ENCODE data around the gene TCP11.

TCP11 gene

DNA sequence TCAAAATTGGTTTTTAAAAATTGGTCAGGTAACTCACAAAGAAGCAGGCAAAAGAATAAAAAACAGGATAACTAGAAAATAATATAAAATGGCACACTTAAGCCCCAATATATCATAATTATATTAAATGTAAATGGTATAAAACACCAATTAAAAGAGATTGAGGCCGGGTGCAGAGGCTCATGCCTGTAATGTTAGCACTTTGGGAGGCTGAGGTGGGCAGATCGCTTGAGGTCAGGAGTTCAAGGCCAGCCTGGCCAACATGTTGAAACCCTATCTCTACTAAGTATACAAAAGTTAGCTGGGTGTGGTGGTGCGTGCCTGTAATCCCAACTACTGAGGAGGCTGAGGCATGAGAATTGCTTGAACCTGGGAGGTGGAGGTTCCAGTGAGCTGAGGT is 36.1 kb downstream of the TCP11 start:
- TF ChIP-seq, protein P1, sequence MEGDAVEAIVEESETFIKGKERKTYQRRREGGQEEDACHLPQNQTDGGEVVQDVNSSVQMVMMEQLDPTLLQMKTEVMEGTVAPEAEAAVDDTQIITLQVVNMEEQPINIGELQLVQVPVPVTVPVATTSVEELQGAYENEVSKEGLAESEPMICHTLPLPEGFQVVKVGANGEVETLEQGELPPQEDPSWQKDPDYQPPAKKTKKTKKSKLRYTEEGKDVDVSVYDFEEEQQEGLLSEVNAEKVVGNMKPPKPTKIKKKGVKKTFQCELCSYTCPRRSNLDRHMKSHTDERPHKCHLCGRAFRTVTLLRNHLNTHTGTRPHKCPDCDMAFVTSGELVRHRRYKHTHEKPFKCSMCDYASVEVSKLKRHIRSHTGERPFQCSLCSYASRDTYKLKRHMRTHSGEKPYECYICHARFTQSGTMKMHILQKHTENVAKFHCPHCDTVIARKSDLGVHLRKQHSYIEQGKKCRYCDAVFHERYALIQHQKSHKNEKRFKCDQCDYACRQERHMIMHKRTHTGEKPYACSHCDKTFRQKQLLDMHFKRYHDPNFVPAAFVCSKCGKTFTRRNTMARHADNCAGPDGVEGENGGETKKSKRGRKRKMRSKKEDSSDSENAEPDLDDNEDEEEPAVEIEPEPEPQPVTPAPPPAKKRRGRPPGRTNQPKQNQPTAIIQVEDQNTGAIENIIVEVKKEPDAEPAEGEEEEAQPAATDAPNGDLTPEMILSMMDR (conservative IDR thresholded peaks at IDR 0.05) = no peak
- no peak overlapping the region for H3K27ac ChIP-seq

DNA sequence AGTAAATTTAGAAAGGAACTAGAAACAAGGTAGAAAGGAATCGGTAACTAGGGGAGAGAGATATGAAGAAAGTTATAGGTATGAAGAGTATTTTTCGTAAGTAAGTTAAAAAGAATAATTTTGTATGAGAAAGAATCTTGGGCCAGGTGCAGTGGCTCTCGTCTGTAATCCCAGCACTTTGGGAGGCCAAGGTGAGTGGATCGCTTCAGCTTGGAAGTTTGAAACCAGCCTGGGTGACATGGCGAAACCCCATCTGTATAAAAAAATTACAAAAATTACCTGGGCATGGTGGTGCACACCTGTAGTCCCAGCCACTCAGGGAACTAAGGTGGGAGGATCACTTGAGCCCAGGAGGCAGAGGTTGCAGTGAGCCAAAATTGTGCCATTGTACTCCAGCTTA is 42.0 kb downstream of the TCP11 start:
- TF ChIP-seq, protein P1 (conservative IDR thresholded peaks at IDR 0.05) = no peak
- H3K27ac ChIP-seq = no peak overlapping the region

DNA sequence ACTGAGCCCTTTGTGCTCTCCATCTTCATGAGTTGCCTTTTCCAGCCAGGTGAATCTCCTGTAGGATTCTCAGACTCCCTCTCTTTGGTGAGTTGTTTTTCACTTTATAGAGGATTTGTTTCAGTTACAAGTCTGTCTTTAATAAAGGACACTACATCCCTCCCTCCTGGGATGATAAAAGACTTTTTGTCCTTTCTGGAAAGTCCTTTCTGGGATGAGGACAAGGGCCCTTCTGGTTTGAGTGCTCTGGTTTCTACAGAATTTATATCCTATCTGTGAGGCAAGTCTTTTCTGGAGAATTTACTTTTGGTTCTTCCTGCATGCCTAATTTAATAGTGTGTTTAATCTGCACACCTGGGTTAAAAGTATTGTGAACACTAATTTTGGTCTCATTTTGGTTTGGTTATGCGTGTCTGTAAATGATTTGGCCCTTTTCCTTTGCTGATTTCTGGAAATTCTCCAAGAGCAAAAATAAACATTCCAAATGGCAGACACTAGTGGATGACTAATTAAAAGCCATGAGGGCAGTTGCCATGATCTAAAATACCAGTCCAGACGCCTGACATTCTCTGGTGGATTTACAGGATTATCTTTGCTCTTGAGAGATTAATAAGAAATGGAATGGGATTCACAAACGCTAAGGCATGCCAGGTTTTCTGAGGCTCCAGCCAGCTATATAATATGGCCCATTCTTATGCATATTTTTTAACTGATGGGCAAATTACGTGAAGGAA is 44.8 kb downstream of the TCP11 start:
- H3K27ac ChIP-seq = peak overlapping the region; percentile 65
- TF ChIP-seq, protein P1 (conservative IDR thresholded peaks at IDR 0.05) = no peak

DNA sequence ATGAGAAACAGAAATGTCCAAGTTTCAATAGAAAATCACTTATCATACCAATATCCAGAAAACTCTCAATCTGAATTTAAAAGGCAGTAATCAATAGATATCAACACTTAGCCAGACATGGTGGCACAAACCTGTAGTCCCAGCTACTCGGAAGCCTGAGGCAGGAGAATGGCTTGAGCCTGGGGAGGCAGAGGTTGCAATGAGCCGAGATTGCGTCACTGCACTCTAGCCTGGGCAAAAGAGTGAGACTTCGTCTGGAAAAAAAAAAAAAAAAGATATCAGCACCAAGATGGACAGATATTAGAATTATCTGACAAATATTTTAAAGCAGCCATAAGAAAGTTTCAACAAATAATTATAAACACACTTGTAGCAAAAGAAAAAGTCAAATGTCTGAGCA is 47.0 kb downstream of the TCP11 start:
- TF ChIP-seq, protein P1 (conservative IDR thresholded peaks at IDR 0.05) = no peak
- no peak overlapping the region for H3K27ac ChIP-seq

DNA sequence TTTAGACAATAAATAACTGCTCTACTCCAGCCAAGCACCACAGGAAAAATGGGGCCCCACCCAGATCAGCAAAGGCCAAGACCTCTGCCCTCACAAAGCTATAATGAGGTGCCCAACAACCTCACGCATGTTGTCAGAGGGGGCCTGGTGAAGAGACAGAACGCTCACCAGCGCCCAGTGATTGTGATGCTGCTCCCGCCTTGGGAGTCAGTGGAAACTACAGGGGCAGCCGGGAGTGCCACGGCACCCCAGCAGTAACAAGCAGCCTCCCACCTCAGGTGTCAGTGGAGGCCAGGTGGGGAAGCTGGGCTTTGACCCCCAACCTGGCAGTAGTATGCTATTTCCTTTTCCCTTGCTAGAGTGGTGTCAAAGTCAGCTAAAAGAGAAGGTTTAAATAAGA is 47.4 kb downstream of the TCP11 start:
- peak overlapping the region; percentile 18; the same call in 1 of the 2 replicates for H3K27ac ChIP-seq
- TF ChIP-seq, protein P1 (conservative IDR thresholded peaks at IDR 0.05) = no peak

DNA sequence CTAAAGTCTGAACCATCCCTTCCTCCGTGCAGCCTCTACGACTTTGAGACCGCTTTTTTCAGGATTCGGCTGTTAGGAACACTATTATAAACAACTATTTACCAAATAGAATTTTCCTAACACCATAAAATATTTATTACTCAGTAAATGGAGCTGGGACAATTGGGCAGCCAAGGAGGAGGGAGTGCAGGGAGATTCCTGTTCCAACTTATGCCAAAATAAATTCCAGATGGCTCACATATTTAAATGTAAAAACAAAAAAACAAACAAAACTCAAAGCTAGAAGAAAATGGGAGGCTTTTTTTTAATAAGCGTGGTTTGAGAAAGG is 48.1 kb downstream of the TCP11 start:
- H3K27ac ChIP-seq = peak overlapping the region; percentile 18; the same call in 1 of the 2 replicates

DNA sequence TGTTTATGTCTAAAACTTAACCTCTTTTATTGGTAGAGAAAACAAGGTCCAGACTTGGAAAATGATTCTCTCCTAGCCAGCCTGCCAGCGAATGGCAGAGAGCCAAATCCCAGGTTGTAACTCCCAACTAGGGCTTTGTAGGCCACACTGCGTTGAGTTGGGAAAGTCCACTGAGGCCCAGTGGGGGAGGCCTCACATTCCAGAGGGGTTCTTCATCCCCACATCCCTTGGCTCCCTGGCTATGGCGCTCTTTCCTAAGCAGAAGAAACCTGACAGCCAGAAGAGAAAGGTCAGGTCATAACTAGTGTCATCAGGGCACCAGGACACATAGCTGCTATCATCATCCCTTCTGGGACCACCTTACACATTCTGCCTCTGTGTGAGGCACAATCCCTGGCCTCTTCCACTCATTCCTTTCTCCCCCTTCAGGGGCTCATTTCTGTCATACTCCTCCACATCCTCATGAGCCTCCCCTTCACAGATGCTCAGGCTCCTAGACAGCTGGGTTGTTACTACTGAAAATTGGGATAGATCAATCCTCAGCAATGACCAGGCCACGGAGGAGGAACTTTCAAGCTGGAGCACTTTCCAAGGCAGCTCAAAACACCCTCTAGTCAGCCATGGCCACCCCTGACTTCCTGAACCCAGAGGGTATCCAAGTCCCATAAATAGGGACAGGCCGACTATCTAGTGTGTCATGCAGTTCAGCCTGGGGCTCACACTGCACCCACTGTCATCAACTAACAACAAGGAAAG is 48.6 kb downstream of the TCP11 start:
- peak overlapping the region; percentile 18; the same call in 1 of the 2 replicates for H3K27ac ChIP-seq

More for the DNA sequence above, 48.1 kb downstream of the TCP11 start:
- TF ChIP-seq, protein P1 (conservative IDR thresholded peaks at IDR 0.05) = no peak

More for the DNA sequence above, 48.6 kb downstream of the TCP11 start:
- TF ChIP-seq, protein P1 (conservative IDR thresholded peaks at IDR 0.05) = no peak

All from VCaP (cell line).